IPS-NIHi11 (cell line): ENCODE measurements around the gene HOXA5.

Experiments
- DNase-seq: peaks from one replicate; pipeline ENCODE4 v3.0.0; 2012; ENCODE audit warnings: mixed read lengths, low spot score

The HOXA5 gene

GRCh38 chr7:27132978-27133377 is 10.5 kb downstream of the HOXA5 start:
- no peak for DNase-seq

- DNase-seq = no peak
Observed at GRCh38 chr7:27132214-27132613, 11.3 kb downstream of the HOXA5 start.

GRCh38 chr7:27131390-27131819 is 12.1 kb downstream of the HOXA5 start:
- no peak for DNase-seq

GRCh38 chr7:27130540-27131389 is 12.7 kb downstream of the HOXA5 start, which contains the start of gene HOXA4:
HOXA4 (minus strand) TSS chr7:27130757; CDS start chr7:27130733, 24 bp downstream.
- peak; percentile 84 for DNase-seq

GRCh38 chr7:27129729-27130539 is 13.5 kb downstream of the HOXA5 start:
- no peak for DNase-seq

- no peak for DNase-seq
Observed at GRCh38 chr7:27128776-27129728, 14.4 kb downstream of the HOXA5 start.

GRCh38 chr7:27128034-27128433 is 15.4 kb downstream of the HOXA5 start:
- DNase-seq = no peak

GRCh38 chr7:27126596-27127327 is 16.7 kb downstream of the HOXA5 start:
- no peak for DNase-seq

GRCh38 chr7:27125986-27126394 is 17.5 kb downstream of the HOXA5 start:
- DNase-seq = no peak

- no peak for DNase-seq
Observed at GRCh38 chr7:27124902-27125689, 18.4 kb downstream of the HOXA5 start.

- DNase-seq = no peak
Observed at GRCh38 chr7:27124096-27124901, 19.2 kb downstream of the HOXA5 start.

- no peak for DNase-seq
Observed at GRCh38 chr7:27123477-27124053, 19.9 kb downstream of the HOXA5 start.

- no peak for DNase-seq
Observed at GRCh38 chr7:27123007-27123476, 20.4 kb downstream of the HOXA5 start.

GRCh38 chr7:27122077-27122910 is 21.2 kb downstream of the HOXA5 start:
- no peak for DNase-seq

- DNase-seq = no peak
Observed at GRCh38 chr7:27121684-27122076, 21.8 kb downstream of the HOXA5 start.

- no peak for DNase-seq
Observed at GRCh38 chr7:27119412-27119911, 24.0 kb downstream of the HOXA5 start.

- no peak for DNase-seq
Observed at GRCh38 chr7:27118580-27118979, 24.9 kb downstream of the HOXA5 start.
